GM18511 (cell line): ENCODE data around the gene PDE4DIP.
"Not testable (repeated sequence)": the region's sequence is repeated elsewhere in the genome, so short reads cannot be mapped to it uniquely, and the experiment has no call there.

Experiments
- ATAC-seq: cut with Tn5 transposase; IDR thresholded peaks from one replicate; pipeline ENCODE4 v1.9.1; 2021; ENCODE audit warnings: mild to moderate bottlenecking, moderate library complexity; ENCODE audit not compliant: unreplicated experiment

PDE4DIP gene

DNA sequence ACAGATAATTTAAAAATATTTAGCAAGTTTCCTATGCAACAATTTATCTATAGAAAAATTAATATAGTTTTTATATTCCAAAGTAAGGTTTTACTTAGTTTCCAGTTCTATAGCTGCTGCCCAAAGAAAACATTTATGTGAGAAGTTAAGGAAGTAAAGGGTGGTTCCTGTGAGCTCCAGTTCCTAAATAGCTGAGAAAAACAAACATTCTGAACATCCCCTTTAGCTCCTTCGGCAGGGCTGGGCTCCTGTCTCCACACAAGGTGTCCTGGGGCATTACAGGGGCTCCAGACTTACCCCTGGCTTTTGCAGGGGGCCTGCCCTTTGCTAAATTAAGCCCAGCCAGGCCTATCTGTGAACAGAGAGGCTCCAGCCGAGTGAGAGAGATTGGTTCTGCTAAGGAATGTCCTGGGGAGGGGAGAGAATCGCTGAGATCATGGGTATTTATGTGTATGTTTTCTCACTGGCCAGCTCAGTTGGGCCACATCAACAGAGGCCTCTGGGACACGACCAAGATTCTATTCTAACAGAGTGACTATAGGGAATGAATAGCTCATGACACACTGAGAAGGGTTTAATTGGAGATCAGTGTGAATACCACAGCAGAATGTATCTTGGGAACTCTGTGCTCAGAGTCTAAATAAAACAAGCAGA lies 72.6 kb downstream of the PDE4DIP start:
- ATAC-seq, result not testable (repeated sequence)

DNA sequence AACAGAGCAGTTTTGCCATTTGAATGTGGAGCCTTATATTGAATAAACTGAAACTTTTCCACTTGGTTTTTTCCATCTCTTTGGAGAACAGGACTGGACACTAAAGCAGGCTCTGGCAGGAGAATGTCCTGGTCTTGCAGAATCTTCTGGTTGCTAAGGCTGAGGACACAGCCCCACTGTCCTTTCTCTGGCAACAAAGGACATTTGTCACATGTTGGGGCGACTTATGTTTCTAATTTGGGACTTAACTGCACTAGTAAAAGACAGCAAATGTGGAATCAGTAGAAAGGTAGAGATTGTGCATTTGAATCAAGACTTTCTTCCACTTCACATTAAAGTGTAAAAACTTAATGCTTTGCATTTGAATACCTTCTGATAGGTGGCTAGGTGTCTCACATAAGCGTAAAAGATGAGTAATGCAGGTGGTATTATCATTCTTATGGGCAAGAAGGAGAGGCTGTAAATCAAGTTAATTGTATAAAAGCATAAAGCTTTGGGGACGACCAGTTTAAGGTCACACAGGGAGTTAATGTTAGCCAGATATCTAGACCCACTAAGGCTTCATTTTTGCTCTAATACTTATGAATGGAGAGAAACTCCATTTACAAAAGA lies 74.7 kb downstream of the PDE4DIP start:
- not testable (repeated sequence) for ATAC-seq

DNA sequence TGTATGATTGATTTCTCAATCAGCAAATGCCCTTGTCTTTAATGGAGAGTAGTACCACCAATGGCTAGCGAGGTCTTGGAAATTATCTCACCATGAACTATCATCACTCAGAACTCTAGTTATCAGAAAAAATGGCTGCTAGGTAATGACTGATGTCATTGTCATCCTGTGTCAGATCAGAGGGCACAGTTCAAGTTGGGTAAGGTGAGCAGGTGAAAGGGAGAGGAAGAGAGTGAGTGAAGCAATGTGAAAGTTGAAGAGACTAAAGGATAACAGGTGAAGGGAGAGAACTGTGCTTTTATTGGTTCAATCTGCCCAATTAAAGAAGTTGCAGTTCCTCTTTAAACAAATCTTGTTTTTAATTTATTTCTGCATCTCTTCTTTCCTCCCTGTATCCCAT lies 76.8 kb downstream of the PDE4DIP start:
- not testable (repeated sequence) for ATAC-seq

DNA sequence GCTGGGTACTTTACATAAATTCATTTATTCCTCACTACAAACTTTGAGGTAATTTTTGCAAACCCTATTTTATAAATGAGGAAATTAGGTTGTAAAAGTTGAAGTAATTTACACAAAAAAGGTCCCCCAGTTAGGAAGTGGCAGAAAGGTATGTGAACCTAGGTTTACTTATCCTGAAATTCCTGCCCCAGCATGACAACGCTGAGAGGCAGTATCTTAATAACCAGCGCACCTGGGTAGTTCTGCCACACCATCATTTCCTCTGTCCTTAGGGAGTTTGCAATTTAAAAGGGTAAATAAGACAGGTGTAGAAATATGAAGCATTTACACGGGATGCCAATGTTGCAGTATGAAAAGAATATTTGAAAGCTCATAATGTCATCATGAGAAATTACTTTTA lies 79.6 kb downstream of the PDE4DIP start:
- ATAC-seq, result not testable (repeated sequence)

DNA sequence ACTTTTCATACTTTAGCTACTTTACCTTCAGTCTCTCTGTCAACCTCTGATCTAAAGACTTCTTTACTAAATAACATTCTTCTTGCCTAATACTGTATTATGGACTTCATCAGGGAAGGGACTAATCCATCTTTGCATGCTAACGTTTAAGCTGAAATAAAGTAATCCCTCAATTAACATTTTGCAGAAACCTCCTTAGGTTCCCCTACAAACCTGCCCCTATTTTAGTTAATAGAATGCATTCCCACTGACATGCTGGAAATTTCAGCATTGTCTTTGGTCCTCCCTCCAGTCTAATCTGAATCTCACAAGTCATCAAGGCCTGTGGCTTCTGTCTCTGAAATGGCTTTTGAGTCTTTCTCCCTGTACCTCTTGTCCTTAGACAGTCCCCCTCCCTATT lies 83.4 kb downstream of the PDE4DIP start:
- ATAC-seq, result not testable (repeated sequence)

DNA sequence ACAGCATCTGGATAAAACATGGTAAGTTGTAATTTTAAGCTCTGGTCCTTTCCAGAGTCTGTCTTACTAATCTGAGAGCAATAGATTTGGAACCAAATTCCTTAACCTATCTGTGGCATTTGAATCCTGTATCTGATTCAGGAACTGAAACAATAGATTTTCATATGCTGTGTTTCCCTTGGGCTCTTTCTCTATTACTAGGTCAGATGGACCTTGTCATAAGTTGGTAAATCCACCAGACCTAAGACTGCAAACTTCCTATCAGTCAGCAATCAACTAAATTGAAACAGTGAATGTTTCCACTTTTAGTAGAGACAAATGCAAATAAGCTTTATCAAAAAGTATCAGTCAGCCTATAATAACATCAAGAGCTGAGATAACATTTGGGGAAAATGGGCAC lies 85.0 kb downstream of the PDE4DIP start:
- ATAC-seq, result not testable (repeated sequence)

DNA sequence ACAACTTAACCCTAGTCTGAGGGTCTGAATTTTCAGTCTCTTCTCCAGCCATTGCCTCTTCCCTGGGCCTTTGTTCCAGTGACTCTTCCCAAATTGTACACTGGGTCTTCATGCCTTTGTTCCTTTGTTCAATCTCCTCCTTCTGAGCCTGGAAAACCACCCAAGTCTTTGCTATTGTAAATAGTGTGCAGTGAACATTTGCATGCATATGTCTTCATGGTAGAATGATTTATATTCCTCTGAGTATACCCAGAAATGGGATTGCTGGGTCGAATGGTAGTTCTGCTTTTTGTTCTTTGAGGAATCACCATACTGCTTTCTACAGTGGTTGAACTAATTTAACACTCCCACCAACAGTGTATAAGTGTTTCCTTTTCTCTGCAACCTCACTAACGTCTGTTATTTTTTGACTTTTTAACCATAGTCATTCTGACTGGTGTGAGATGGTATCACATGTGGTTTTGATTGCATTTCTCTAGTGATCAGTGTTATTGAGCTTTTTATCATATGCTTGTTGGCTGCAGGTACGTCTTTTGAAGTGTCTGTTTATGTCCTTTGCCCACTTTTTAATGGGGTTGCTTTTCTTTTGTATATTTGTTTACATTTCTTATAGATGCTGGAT lies 91.3 kb downstream of the PDE4DIP start:
- ATAC-seq, result not testable (repeated sequence)

DNA sequence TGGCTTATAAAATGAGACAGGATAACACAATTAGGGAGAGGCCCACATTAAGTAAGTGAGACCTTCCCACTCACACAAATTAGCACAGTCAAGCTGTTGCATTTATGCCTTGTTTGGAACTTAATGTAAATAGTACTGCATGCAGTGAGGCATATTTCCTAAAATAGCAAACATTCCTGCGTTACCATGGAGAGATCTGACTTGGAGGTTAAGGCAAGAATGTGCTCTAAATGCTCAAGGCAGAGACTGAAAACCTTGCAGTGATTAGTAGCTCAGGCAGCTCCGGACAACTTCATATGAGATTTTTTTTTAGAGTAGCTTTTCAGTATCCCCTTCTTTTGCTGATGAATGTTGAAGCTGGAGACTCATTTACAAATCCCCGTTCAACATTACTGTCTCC lies 98.7 kb downstream of the PDE4DIP start:
- ATAC-seq, result not testable (repeated sequence)

DNA sequence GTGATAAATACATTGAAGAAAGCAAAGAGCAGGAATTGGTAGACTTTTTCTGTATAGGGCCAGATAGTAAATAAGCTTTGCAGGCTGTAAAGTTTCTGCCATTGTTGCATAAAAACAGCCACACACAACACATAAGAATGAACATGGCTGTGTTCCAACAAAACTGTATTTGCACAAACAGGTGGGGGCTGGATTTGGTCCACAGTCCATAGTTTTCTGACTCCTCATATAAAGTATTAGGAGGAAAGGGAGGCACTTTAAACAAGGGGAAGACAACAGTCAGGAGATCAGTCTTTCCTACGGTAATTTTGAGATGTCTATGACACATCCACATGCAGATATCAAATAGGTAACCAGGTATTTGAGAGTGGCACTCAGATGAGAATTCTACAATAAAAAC lies 100.9 kb downstream of the PDE4DIP start:
- ATAC-seq, result not testable (repeated sequence)

DNA sequence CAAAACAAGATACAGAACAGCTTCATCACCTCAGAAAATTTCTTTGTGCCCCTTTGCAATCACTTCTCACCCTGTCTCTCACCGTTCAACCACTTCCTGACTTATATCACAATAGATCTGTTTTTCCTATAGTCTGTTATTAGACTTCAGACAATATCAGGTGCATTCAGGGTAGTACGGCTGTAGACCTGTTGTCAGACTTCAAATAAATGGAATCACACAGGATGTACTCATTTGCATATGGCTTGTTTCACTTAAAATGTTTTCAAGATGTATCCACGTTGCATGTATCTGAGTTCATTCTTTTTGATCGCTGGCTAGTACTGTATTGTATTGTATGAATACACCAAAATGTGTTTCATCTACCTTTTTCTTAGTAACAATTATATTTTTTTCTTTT lies 104.5 kb downstream of the PDE4DIP start:
- ATAC-seq, result not testable (repeated sequence)

DNA sequence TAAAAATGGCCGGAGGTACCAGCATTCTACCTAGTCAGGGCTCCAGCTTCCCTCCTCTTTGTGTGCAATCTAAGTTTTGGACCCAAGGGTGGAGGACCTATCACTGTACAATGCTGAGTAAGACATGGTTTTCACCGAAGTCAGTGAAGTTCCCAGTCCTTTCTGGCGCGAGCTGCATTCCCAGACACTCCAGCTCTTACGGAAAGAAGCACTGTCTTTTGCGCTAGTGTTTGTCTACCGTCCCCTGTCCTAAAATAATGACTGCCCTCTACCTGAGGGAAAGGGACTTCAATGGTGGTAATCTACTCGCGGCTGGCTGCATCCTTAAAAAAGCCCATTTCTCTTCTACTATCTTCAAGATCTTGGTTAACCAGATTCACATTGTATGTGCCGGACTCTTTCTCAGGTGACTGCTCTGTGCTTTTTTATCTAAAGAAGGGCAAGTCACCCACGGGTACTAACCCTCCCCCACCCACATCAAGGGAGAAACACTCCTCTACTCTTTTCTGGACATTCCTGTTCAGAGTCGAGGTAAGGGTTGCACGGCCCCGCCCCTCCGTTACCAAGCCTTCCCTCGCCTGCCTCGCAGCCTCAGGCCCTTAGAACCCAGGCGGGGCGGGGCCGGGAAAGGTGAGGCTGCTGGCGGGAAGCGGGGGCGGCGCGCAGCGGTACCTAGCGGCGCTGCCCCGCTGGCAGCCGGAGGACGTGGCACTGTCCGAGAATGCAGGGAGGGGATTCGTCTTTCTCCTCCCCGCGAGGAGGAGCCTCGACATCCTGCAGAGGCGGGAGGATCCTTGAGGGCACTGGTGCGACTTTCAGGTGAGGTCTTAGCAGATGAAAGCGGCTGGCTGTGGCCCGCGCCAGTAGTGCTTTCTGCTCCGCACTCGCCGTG lies 107.4 kb downstream of the PDE4DIP start:
- ATAC-seq, result peak; percentile 81

DNA sequence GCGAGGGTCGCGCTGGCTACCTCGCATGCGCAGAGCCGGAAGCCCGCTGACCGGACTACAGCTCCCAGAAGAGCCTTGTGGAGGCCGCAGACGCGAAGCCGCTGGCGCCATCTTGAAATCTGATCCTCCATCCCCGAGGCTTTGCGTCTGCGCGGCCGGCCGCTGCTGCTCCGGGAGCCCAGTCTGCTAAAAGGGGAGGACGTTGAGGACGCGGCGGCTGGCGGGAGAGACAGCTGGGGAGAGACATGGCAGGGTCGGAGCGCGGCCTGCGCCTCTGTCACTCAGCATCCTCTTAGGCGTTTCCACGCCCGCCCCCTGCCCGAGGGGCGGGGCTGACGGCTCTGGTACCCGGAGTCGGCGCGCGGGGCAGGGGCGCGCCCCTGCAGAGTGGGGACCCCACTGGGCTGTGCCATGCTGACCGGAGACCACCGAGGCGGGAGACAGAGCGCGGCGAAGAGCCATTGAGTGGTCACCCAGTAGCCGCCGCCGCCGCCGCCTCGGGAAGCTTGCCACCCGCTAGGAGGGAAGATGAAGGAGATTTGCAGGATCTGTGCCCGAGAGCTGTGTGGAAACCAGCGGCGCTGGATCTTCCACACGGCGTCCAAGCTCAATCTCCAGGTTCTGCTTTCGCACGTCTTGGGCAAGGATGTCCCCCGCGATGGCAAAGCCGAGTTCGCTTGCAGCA lies 108.2 kb downstream of the PDE4DIP start:
- ATAC-seq, result peak; percentile 74

DNA sequence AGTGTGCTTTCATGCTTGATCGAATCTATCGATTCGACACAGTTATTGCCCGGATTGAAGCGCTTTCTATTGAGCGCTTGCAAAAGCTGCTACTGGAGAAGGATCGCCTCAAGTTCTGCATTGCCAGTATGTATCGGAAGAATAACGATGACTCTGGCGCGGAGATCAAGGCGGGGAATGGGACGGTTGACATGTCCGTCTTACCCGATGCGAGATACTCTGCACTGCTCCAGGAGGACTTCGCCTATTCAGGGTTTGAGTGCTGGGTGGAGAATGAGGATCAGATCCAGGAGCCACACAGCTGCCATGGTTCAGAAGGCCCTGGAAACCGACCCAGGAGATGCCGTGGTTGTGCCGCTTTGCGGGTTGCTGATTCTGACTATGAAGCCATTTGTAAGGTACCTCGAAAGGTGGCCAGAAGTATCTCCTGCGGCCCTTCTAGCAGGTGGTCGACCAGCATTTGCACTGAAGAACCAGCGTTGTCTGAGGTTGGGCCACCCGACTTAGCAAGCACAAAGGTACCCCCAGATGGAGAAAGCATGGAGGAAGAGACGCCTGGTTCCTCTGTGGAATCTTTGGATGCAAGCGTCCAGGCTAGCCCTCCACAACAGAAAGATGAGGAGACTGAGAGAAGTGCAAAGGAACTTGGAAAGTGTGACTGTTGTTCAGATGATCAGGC lies 108.8 kb downstream of the PDE4DIP start:
- ATAC-seq, result peak; percentile 7

DNA sequence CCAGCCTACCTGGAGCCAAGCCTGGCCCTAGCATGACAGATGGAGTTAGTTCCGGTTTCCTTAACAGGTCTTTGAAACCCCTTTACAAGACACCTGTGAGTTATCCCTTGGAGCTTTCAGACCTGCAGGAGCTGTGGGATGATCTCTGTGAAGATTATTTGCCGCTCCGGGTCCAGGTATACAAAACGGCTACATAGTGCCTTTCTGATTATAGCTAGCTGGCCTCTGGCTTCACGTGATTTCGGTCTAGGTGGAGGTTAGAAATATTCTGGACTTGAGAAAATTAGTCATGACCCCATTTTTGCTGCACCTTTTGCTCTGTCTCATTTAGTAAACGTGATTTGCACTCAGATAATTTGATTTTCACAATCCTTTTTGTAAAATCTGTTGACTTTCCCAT lies 109.5 kb downstream of the PDE4DIP start:
- ATAC-seq, result not testable (repeated sequence)

DNA sequence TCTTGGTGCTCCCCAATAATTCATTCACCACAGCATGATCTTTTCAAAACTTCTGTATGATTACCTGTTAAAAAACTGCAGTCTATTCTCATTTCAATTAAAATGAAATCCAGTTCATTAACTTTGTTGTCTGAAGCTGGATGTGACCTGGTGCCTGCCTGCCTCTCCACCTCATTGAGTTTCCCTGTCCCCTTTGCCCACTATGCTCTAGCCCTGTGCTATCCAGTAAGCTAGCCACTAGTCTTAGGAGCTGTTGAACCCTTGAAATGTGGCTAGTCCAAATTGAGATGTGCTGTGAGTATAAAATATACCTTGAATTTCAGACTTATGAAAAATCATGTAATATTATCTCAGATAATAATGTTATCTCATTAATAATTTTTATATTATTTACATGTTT lies 114.1 kb downstream of the PDE4DIP start:
- not testable (repeated sequence) for ATAC-seq

DNA sequence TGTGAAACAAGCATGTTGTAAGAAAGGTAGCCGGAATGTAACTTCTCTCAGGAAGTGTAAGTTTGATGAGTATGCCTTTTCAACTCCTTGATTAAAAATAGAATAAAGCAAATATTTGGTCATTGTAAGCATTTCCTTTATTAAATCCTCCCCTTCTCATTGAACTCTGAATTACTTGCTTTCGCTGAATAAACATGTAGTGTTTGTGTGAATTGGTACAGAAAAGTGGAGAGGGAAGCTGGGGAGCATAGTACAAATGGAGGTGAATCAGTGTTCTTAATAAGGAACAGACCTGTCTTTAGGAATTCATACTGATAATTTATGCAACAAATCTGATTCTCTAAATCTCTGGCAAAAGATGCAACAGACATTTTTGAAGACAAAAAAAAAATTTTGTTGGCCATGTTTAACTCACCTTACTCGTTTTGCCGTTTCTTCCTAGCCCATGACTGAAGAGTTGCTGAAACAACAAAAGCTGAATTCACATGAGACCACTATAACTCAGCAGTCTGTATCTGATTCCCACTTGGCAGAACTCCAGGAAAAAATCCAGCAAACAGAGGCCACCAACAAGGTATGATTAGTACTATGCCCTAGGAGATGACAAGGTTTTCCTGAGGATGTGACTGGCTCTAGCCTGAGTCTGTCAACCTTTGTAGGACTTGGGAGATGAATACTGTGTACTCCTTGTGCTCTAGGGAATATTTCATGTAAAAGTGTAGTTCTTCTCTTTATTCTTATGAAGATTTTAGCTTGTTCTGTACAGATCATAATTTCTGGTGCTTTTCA lies 116.2 kb downstream of the PDE4DIP start:
- ATAC-seq, result not testable (repeated sequence)

DNA sequence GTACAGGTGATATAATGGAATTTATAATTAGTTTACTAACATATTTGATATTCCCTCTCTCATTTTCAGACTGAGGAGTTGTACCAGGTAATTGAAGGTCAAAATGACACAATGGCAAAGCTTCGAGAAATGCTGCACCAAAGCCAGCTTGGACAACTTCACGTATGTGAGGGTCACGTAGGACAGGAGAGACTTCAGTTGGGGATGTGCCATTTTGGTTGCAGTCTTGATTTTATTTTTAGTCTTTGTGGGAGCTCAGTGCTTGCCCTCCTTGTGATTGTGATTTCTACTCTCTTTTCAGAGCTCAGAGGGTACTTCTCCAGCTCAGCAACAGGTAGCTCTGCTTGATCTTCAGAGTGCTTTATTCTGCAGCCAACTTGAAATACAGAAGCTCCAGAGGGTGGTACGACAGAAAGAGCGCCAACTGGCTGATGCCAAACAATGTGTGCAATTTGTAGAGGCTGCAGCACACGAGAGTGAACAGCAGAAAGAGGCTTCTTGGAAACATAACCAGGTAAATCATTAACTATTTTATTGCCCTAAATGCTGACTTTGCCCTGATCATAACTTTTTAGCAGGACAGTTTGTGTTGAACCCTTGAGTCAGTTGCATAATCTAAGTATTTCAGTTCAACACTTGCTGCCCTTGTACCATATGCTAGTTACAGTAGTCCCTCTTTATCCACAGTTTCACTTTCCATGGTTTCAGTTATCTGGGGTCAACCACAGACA lies 118.1 kb downstream of the PDE4DIP start:
- not testable (repeated sequence) for ATAC-seq

DNA sequence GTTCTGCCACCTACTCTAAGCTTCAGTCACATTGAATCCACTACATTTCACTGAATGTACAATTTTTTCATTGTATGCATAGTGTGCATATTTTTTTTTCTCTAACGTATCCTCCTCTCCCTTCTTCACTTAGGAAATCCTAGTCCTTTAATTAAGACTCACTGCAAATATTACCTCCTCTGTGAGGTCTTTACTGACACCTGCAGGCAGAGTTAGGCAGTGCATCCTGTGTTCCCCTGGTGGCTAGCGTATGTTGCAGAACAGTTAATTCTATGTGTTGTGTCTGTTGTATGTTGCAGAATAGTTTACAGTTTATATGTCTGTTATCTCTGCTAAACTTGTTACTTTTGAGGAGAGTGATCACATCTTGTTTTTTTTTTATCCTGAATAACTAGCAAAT lies 121.9 kb downstream of the PDE4DIP start:
- not testable (repeated sequence) for ATAC-seq

DNA sequence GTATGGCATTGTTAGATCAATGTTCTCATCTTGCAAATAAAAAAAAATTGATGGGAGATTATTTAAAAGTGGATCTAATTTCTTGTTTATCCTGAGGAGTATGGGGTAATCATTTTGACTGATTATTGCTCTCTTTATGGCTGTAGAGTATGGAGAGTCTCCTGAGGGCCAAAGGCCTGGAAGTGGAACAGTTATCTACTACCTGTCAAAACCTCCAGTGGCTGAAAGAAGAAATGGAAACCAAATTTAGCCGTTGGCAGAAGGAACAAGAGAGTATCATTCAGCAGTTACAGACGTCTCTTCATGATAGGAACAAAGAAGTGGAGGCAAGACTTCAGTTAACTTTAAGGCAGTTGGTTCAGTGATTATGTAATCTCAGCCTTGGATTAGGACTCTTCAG lies 123.4 kb downstream of the PDE4DIP start:
- ATAC-seq, result not testable (repeated sequence)
